HEK293T (cell line): ENCODE data around the gene RNF141.

ENCODE experiments used
- BHLHE40 ChIP-seq: fragments of 450-650 bp; IDR thresholded peaks from 2 replicates; pipeline ENCODE4 v1.6.1; 2016; ENCODE audit warnings: mild to moderate bottlenecking, moderate library complexity, borderline replicate concordance
- CTBP1 ChIP-seq: fragments of 450-650 bp; IDR thresholded peaks from 2 replicates; pipeline ENCODE4 v1.6.1; 2016; ENCODE audit warnings: borderline replicate concordance
- ELF4 ChIP-seq: fragments of 450-650 bp; IDR thresholded peaks from 2 replicates; pipeline ENCODE4 v1.6.1; 2017; ENCODE audit warnings: antibody characterized with exemption
- LEF1 ChIP-seq: fragments of 450-650 bp; IDR thresholded peaks from 2 replicates; pipeline ENCODE4 v1.6.1; 2017; ENCODE audit warnings: mild to moderate bottlenecking, borderline replicate concordance
- SUZ12 ChIP-seq: fragments of 450-650 bp; IDR thresholded peaks from 2 replicates; pipeline ENCODE4 v1.6.1; 2016; ENCODE audit warnings: mild to moderate bottlenecking
- TF ChIP-seq, protein P1 (sequence below): fragments of 450-650 bp; IDR thresholded peaks from 2 replicates; pipeline ENCODE4 v1.6.1; 2016

DNA sequence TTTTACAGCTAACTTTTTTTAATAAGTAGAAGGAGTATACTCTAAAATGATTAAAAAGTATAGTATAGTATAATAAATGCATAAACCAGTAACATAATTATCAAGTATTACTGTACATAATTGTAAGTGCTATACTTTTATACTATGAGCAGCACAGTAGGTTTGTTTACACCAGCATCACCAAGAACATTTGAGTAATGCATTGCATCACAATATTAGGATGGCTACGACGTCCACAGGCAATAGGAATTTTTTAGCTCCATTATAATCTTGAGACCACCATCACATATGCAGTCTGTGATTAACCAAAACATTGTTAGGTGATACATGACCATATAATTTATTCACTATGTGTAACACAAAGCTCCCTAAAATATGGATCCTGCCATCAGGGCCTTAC is 20.4 kb downstream of the RNF141 start:
- TF ChIP-seq, protein P1, sequence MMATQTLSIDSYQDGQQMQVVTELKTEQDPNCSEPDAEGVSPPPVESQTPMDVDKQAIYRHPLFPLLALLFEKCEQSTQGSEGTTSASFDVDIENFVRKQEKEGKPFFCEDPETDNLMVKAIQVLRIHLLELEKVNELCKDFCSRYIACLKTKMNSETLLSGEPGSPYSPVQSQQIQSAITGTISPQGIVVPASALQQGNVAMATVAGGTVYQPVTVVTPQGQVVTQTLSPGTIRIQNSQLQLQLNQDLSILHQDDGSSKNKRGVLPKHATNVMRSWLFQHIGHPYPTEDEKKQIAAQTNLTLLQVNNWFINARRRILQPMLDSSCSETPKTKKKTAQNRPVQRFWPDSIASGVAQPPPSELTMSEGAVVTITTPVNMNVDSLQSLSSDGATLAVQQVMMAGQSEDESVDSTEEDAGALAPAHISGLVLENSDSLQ = no peak
- TF ChIP-seq CTBP1 (no peak), ELF4 (no peak), BHLHE40 (no peak), LEF1 (no peak), SUZ12 (no peak)
